AG04450 (cell line): ENCODE measurements around the gene ZNF134. TPM values are rescaled to one million over a fixed set of nuclear protein-coding genes. Genes with fewer than 3 reads are reported as not detected.

Source experiments
- CTCF ChIA-PET: fragments of 300-600, 350-600 bp; formaldehyde crosslinking; extraction: SDS; loops from one replicate; lab custom pipeline; 2022; ENCODE audit warnings: antibody characterized with exemption, inconsistent platforms; lab: Charles Lee
- POLR2A ChIA-PET: fragments of 350-600 bp; formaldehyde crosslinking; extraction: SDS; loops from one replicate; lab custom pipeline; 2021; ENCODE audit warnings: antibody characterized with exemption, inconsistent platforms; lab: Yijun Ruan, JAX
- DNase-seq: peaks from one replicate; pipeline ENCODE4 v3.0.0-alpha.2; 2011; ENCODE audit warnings: low read depth, low spot score
- H3K27ac ChIP-seq: one replicate; pipeline ENCODE4 v1.5.1; 2012; ENCODE audit warnings: low read depth, low read length, control low read depth
- H3K27me3 ChIP-seq: one replicate; pipeline ENCODE4 v1.6.0; 2012; ENCODE audit warnings: low read length; ENCODE audit not compliant: control insufficient read depth, insufficient read depth
- H3K4me3 ChIP-seq: 2 replicates; pipeline ENCODE4 v1.5.1; 2011; ENCODE audit warnings: mild to moderate bottlenecking, low read depth, low read length, control low read depth
- H3K9me3 ChIP-seq: 2 replicates; pipeline ENCODE4 v1.5.1; 2012; ENCODE audit warnings: low read length; ENCODE audit not compliant: control insufficient read depth, insufficient read depth
- CTCF ChIP-seq: IDR thresholded peaks from 2 replicates; pipeline ENCODE4 v1.5.1; 2011; ENCODE audit warnings: low read depth, low read length, control low read depth, inconsistent platforms
- polyA plus RNA-seq: library from polyadenylated mRNA; depleted of rRNA; stranded (reverse); fragments of >200 nt; gene quantifications from 2 replicates; pipeline ENCODE4 v1.2.3, GENCODE V29; 2011

The ZNF134 gene
- polyA plus RNA-seq, 1 experiment = 10.9 TPM

- CTCF ChIA-PET = no interaction called here
- TF ChIP-seq CTCF = no peak
- no peak overlapping the region for H3K4me3 ChIP-seq
Measured at GRCh38 chr19:57576661-57577060, 37.4 kb upstream of the ZNF134 start.

GRCh38 chr19:57578487-57579205 lies 35.4 kb upstream of the ZNF134 start, which contains the start of gene ZNF416:
Gene ZNF416, minus strand, starts transcription at chr19:57578911. Its CDS starts 207 bp downstream, at chr19:57578704.
- TF ChIP-seq CTCF = 0 out of 2 replicates have a peak, but pooled peaks have one; percentile 11
- CTCF ChIA-PET = no interaction called here

More at GRCh38 chr19:57576661-57577060, 37.4 kb upstream of the ZNF134 start:
- Histone ChIP-seq H3K27me3 (no peaks in the 10 kb centered on the region), H3K9me3 (peaks cover 61% of the 10 kb centered on the region), H3K27ac (no peak overlapping the region)
- DNase-seq = no peak
- POLR2A ChIA-PET = no interaction called here

GRCh38 chr19:57583104-57583520 lies 30.9 kb upstream of the ZNF134 start:
- ChIA-PET CTCF (no interaction called here), POLR2A (interaction anchor here (1.2 kb wide), 1 partner anchor 11 kb away, joined by 3 read pairs; no protein-coding TSS in a partner anchor)
- no peaks in the 10 kb centered on the region for H3K27me3 ChIP-seq
- no peak overlapping the region for H3K4me3 ChIP-seq
- no peak for DNase-seq
- H3K27ac ChIP-seq = no peak overlapping the region
- H3K9me3 ChIP-seq = peaks cover 47% of the 10 kb centered on the region
- TF ChIP-seq CTCF = no peak

More at GRCh38 chr19:57578487-57579205, 35.4 kb upstream of the ZNF134 start, which contains the start of gene ZNF416:
- peak within 1 kb of the TSS; percentile 11 for H3K27ac ChIP-seq
- DNase-seq = peak; percentile 97
- peak within 1 kb of the TSS; percentile 87 for H3K4me3 ChIP-seq
- POLR2A ChIA-PET = no interaction called here
- peaks cover 60% of the 10 kb centered on the region for H3K9me3 ChIP-seq
- H3K27me3 ChIP-seq = no peaks in the 10 kb centered on the region

GRCh38 chr19:57583521-57584416 lies 30.3 kb upstream of the ZNF134 start, which contains the start of gene ZIK1:
Gene ZIK1, plus strand, starts transcription at chr19:57584145. Its CDS starts 212 bp downstream, at chr19:57584357.
- Histone ChIP-seq H3K27me3 (no peaks in the 10 kb centered on the region), H3K4me3 (peak within 1 kb of the TSS; percentile 81), H3K9me3 (peaks cover 53% of the 10 kb centered on the region), H3K27ac (peak within 1 kb of the TSS; percentile 31)
- TF ChIP-seq CTCF = no peak
- ChIA-PET CTCF (no interaction called here), POLR2A (interaction anchor here (0.7 to 1.2 kb wide), 2 partner anchors 10 to 125 kb away, joined by 3 read pairs; partner anchors contain the start of gene ZNF154)
- DNase-seq = peak; percentile 71
